Keratinocyte (primary cell): ENCODE data around the gene FBXO30. TPM values are rescaled to one million over a fixed set of nuclear protein-coding genes. Genes with fewer than 3 reads are reported as not detected.

ENCODE experiments used
- DNase-seq: peaks from one replicate; pipeline ENCODE4 v3.0.0-alpha.2; 2011; ENCODE audit warnings: low read depth, missing footprints, low spot score
- FAIRE-seq: peaks from 2 replicates; lab custom pipeline; 2011; peaks lifted over from hg19 to GRCh38; lab: Jason Lieb, UNC
- H2AFZ ChIP-seq: 2 replicates; pipeline ENCODE4 v1.6.0; 2012; ENCODE audit warnings: low read length, control low read depth, inconsistent platforms; ENCODE audit not compliant: control insufficient read depth
- H3K27ac ChIP-seq: 2 replicates; pipeline ENCODE4 v1.5.1; 2011; ENCODE audit warnings: low read length; ENCODE audit not compliant: control insufficient read depth, insufficient read depth
- H3K27me3 ChIP-seq: 3 replicates; pipeline ENCODE4 v1.6.0; 2011; ENCODE audit warnings: low read length; ENCODE audit not compliant: control insufficient read depth, insufficient read depth; ENCODE audit errors: extremely low read depth
- H3K36me3 ChIP-seq, 2 experiments: 2 replicates in 1 of 2; 3 replicates in 1 of 2; pipeline ENCODE4 v1.5.1; 2011; ENCODE audit warnings: low read length in 2 of 2, mild to moderate bottlenecking in 1 of 2; ENCODE audit not compliant: control insufficient read depth in 2 of 2, insufficient read depth in 2 of 2; ENCODE audit errors: extremely low read depth in 1 of 2
- H3K4me1 ChIP-seq: 3 replicates; pipeline ENCODE4 v1.5.1; 2011; ENCODE audit warnings: low read length; ENCODE audit not compliant: control insufficient read depth, insufficient read depth; ENCODE audit errors: extremely low read depth
- H3K4me2 ChIP-seq: 3 replicates; pipeline ENCODE4 v1.6.0; 2011; ENCODE audit warnings: low read depth, low read length; ENCODE audit not compliant: control insufficient read depth, insufficient read depth; ENCODE audit errors: extremely low read depth
- H3K4me3 ChIP-seq, 3 experiments: fragments of 200-600 bp in 1 of 3; sonication (generic) in 1 of 3; 2 replicates in 2 of 3; 3 replicates in 1 of 3; pipeline ENCODE4 v1.5.1; 2011 to 2016; ENCODE audit warnings: low read length in 3 of 3, mild to moderate bottlenecking in 3 of 3, control low read depth in 2 of 3, inconsistent platforms in 1 of 3, low read depth in 1 of 3, mixed read lengths in 1 of 3, mixed run types in 1 of 3, moderate library complexity in 1 of 3; ENCODE audit not compliant: control insufficient read depth in 2 of 3, insufficient read depth in 2 of 3; ENCODE audit errors: extremely low read depth in 1 of 3
- H3K79me2 ChIP-seq: 2 replicates; pipeline ENCODE4 v1.6.0; 2012; ENCODE audit warnings: low read length; ENCODE audit not compliant: control insufficient read depth, insufficient read depth
- H3K9ac ChIP-seq: 3 replicates; pipeline ENCODE4 v1.6.0; 2011; ENCODE audit warnings: low read length; ENCODE audit not compliant: control insufficient read depth, insufficient read depth; ENCODE audit errors: extremely low read depth
- H3K9me1 ChIP-seq: 3 replicates; pipeline ENCODE4 v1.6.0; 2011; ENCODE audit warnings: low read length; ENCODE audit not compliant: control insufficient read depth, insufficient read depth; ENCODE audit errors: extremely low read depth
- H3K9me3 ChIP-seq: 2 replicates; pipeline ENCODE4 v1.5.1; 2012; ENCODE audit warnings: low read depth, low read length; ENCODE audit not compliant: control insufficient read depth
- H4K20me1 ChIP-seq: 3 replicates; pipeline ENCODE4 v1.6.0; 2011; ENCODE audit warnings: low read length; ENCODE audit not compliant: control insufficient read depth, insufficient read depth; ENCODE audit errors: extremely low read depth
- CTCF ChIP-seq, 3 experiments: IDR thresholded peaks in 1 of 3; conservative IDR thresholded peaks in 1 of 3; optimal IDR thresholded peaks in 1 of 3; 2 replicates in 2 of 3; 3 replicates in 1 of 3; pipeline versions ENCODE3 to v1.5.1; 2011; ENCODE audit warnings: low read length in 3 of 3, mild to moderate bottlenecking in 3 of 3, moderate library complexity in 2 of 3, control low read depth in 1 of 3, inconsistent platforms in 1 of 3; ENCODE audit not compliant: insufficient read depth in 2 of 3; ENCODE audit errors: extremely low read depth in 1 of 3
- EZH2 ChIP-seq: IDR thresholded peaks from one replicate; pipeline ENCODE4 v1.6.1; 2012; ENCODE audit warnings: inconsistent platforms, mild to moderate bottlenecking, low read length, moderate library complexity
- dilution Hi-C: fragments of 300-500 bp; cut with MboI; formaldehyde crosslinking; loops from one replicate; pipeline ENCODE4 v1.7.0; 2020; ENCODE audit warnings: low sequenced_read_pairs; ENCODE audit not compliant: extremely low pct_ligation_motif_present
- polyA plus RNA-seq, 5 experiments: library from polyadenylated mRNA; depleted of rRNA in 3 of 5; stranded (reverse) in 3 of 5; stranded (forward) in 1 of 5; unstranded in 1 of 5; fragments of >200 nt; gene quantifications; 1 replicate in 1 of 5; 2 replicates in 3 of 5; 3 replicates in 1 of 5; pipeline versions ENCODE4 v1.2.1 to v1.2.3, GENCODE V29; 2011 to 2012; ENCODE audit warnings: missing spikeins in 2 of 5, low read depth in 1 of 5, low replicate concordance in 1 of 5

FBXO30 gene
- polyA plus RNA-seq, 1 donor (not counting 4 experiments of a cell fraction or from before 2014, with no cell fraction given), result 6.4 TPM

GRCh38 chr6:145845557-145845956 lies 31.0 kb upstream of the FBXO30 start:
- Histone ChIP-seq H3K4me2 (no peak overlapping the region), H3K36me3 (no peaks in the 10 kb centered on the region), H3K27me3 (no peaks in the 10 kb centered on the region), H3K9me1 (no peaks in the 10 kb centered on the region), H4K20me1 (no peaks in the 10 kb centered on the region), H2AFZ (no peak overlapping the region), H3K4me3 (no peak overlapping the region), H3K4me1 (no peaks in the 10 kb centered on the region), H3K79me2 (no peaks in the 10 kb centered on the region), H3K9me3 (no peaks in the 10 kb centered on the region), H3K9ac (no peak overlapping the region), H3K27ac (no peak overlapping the region)
- dilution Hi-C loops, result no loop called here
- FAIRE-seq, result no peak
- no peak for TF ChIP-seq CTCF (optimal IDR thresholded peaks at IDR 0.05 in 1 of 3, IDR thresholded peaks at IDR 0.05 in 1 of 3, conservative IDR thresholded peaks at IDR 0.05 in 1 of 3; ENCODE audit: extremely low read depth in 1 of 3, insufficient read depth in 2 of 3, low read length in 3 of 3)
- TF ChIP-seq EZH2, result no peak
- DNase-seq, result no peak

GRCh38 chr6:145844933-145845540 lies 30.4 kb upstream of the FBXO30 start:
- no peak overlapping the region for H2AFZ ChIP-seq
- H3K27me3 ChIP-seq, result no peaks in the 10 kb centered on the region
- H3K9me1 ChIP-seq, result no peaks in the 10 kb centered on the region
- H4K20me1 ChIP-seq, result no peaks in the 10 kb centered on the region
- no peaks in the 10 kb centered on the region for H3K9me3 ChIP-seq
- dilution Hi-C loops, result no loop called here
- DNase-seq (no peak), FAIRE-seq (no peak)
- no peaks in the 10 kb centered on the region for H3K79me2 ChIP-seq
- TF ChIP-seq CTCF (optimal IDR thresholded peaks at IDR 0.05 in 1 of 3, IDR thresholded peaks at IDR 0.05 in 1 of 3, conservative IDR thresholded peaks at IDR 0.05 in 1 of 3; ENCODE audit: extremely low read depth in 1 of 3, insufficient read depth in 2 of 3, low read length in 3 of 3) (no peak), EZH2 (no peak)
- H3K4me3 ChIP-seq, result no peak overlapping the region
- H3K4me2 ChIP-seq, result no peak overlapping the region
- H3K4me1 ChIP-seq, result no peaks in the 10 kb centered on the region
- no peak overlapping the region for H3K27ac ChIP-seq
- no peaks in the 10 kb centered on the region for H3K36me3 ChIP-seq
- H3K9ac ChIP-seq, result no peak overlapping the region
